ENCODE results near the gene RPP38. TPM values are rescaled to one million over a fixed set of nuclear protein-coding genes. Genes with fewer than 3 reads are reported as not detected.

Gene RPP38
- total RNA-seq, 1 donor from 2014 or later: 14.2 TPM

DNA sequence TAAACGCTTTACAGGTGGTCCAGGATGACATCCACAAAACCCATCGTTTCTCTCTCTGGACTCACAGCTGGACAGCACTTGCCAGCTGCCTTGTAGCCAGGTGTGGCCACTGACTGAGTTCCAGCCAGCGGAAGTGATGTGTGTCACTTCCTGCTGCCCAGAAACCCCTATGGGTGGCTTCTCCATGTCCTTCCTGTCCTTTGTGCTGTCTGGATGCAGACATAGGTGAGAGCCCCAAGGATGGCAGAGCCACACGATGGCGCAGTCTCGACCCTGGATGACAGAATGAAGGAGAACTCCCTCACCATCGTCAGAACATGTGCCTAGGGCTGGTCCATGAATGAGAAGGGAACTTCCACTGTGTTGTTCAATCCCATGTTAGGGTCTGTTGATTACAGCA, 49.2 kb downstream of the RPP38 start:
- intact Hi-C loops (cut with DNase I): no loop called here
- DNase-seq (ENCODE audit: low spot score) (no peak), ATAC-seq (no peak)

GRCh38 chr10:15147594-15148392, 50.6 kb downstream of the RPP38 start:
- no peak for ATAC-seq
- intact Hi-C loops (cut with DNase I): no loop called here
- no peak for DNase-seq (ENCODE audit: low spot score)

- intact Hi-C loops (cut with DNase I): no loop called here
- no peak for DNase-seq (ENCODE audit: low spot score)
- no peak for ATAC-seq
These were observed 52.1 kb downstream of the RPP38 start for GRCh38 chr10:15149042-15149771.

DNA sequence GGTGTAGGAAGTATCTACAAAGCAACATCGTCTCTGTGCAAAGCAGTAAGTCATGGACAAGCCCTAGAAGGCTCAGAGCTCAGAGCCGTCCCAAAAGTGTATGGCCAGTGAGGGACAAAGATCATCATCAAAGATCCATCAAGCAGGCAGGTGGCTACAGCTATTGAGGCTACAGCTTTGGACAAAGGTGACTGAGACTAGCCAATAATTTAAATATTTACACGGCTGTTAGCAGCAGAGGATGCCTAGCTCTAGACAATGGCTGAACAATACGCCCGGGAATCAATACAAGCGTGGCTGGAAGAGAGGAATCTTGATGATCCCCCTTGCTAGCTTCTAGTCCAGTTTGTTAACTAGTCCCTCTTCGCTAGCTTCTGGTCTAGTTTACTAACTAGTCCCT, 53.4 kb downstream of the RPP38 start:
- no peak for ATAC-seq
- intact Hi-C loops (cut with DNase I): no loop called here
- no peak for DNase-seq (ENCODE audit: low spot score)

- ATAC-seq: no peak
- intact Hi-C loops (cut with DNase I): no loop called here
- no peak for DNase-seq (ENCODE audit: low spot score)
These were observed 55.4 kb downstream of the RPP38 start for GRCh38 chr10:15152556-15152955.

Other genes starting within 250 kb of the RPP38 start
- 4.8 TPM for gene SUV39H2, start 218.5 kb upstream of the RPP38 start, total RNA-seq
- 16.6 TPM for gene DCLRE1C, start 143.3 kb upstream of the RPP38 start, total RNA-seq
- gene MEIG1, start 138.0 kb upstream of the RPP38 start, total RNA-seq: not detected
- 2.1 TPM for gene OLAH, start 53.4 kb upstream of the RPP38 start, total RNA-seq
- 13.1 TPM for gene ACBD7, start 8.6 kb upstream of the RPP38 start, total RNA-seq
- 29.9 TPM for gene NMT2, start 71.3 kb downstream of the RPP38 start, total RNA-seq

Measured in sciatic nerve (tissue), 2 donors.